A673 (cell line): Measurements from ENCODE around the gene NUDT2.

Experiments
- EZH2 ChIP-seq: fragments of 200-600 bp; sonication (generic); IDR thresholded peaks from 2 replicates; pipeline ENCODE4 v1.6.1; 2017; ENCODE audit warnings: borderline replicate concordance, low read depth, mild to moderate bottlenecking, mixed read lengths, antibody characterized with exemption, low read length; ENCODE audit not compliant: poor library complexity, severe bottlenecking
- TF ChIP-seq, protein P1 (sequence below): fragments of 300-800, 200-600 bp; sonication (generic); conservative IDR thresholded peaks from 2 replicates; pipeline ENCODE4 v1.5.1; 2017; ENCODE audit warnings: low read depth, mild to moderate bottlenecking, antibody characterized with exemption, low read length, moderate library complexity, mixed read lengths

DNA sequence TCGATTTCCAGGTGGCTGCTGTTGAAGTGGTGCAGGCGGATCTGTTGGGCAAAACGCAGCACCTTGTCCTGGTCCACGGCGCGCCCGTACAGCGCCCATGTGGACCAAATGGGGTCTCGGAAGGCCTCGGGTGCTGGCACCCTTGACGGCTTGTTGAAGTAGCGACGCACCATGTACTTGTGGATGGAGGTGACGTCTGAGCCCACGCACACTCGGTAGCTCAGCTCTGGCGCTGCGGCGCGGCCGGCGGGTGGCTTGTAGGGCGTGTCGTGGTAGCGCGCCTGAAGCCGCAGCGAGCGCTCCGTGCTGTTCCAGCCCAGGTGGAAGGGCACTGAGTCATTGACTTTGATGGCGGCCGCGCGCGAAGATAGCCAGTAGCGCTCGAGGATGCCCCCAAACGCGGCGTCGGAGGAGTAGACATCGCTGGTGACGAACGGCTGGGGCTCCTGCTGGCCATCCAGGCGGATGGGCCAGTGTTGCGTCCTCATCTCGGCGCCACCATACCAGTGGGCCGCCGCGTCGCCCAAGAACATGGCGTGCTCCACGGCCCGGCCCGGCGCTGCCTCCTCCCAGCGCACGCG lies 42.6 kb downstream of the NUDT2 start:
- TF ChIP-seq, protein P1, sequence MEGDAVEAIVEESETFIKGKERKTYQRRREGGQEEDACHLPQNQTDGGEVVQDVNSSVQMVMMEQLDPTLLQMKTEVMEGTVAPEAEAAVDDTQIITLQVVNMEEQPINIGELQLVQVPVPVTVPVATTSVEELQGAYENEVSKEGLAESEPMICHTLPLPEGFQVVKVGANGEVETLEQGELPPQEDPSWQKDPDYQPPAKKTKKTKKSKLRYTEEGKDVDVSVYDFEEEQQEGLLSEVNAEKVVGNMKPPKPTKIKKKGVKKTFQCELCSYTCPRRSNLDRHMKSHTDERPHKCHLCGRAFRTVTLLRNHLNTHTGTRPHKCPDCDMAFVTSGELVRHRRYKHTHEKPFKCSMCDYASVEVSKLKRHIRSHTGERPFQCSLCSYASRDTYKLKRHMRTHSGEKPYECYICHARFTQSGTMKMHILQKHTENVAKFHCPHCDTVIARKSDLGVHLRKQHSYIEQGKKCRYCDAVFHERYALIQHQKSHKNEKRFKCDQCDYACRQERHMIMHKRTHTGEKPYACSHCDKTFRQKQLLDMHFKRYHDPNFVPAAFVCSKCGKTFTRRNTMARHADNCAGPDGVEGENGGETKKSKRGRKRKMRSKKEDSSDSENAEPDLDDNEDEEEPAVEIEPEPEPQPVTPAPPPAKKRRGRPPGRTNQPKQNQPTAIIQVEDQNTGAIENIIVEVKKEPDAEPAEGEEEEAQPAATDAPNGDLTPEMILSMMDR = no peak
- TF ChIP-seq EZH2 = no peak
